HepG2 (cell line): ENCODE results near the gene ANKRD7. TPM values are rescaled to one million over a fixed set of nuclear protein-coding genes. Genes with fewer than 3 reads are reported as not detected.

Experiments used
- CENPX ChIP-seq: sonication (generic); formaldehyde crosslinking; IDR thresholded peaks from 2 replicates; pipeline ENCODE4 v1.9.0; 2021; ENCODE audit warnings: mild to moderate bottlenecking, missing genetic modification reagents, moderate library complexity
- CREB3 ChIP-seq: sonication (generic); formaldehyde crosslinking; IDR thresholded peaks from 2 replicates; pipeline ENCODE4 v1.5.0; 2020; ENCODE audit warnings: missing genetic modification reagents
- E2F5 ChIP-seq: sonication (generic); formaldehyde crosslinking; conservative IDR thresholded peaks from 2 replicates; pipeline ENCODE4 v1.4.0; 2020; ENCODE audit warnings: missing genetic modification reagents
- GLMP ChIP-seq: sonication (generic); formaldehyde crosslinking; IDR thresholded peaks from 2 replicates; pipeline ENCODE4 v1.9.0; 2021; ENCODE audit warnings: missing genetic modification reagents, mild to moderate bottlenecking, borderline replicate concordance
- HOXD1 ChIP-seq: sonication (generic); formaldehyde crosslinking; IDR thresholded peaks from 2 replicates; pipeline ENCODE4 v1.5.0; 2020; ENCODE audit warnings: missing genetic modification reagents
- KLF9 ChIP-seq: IDR thresholded peaks from 2 replicates; pipeline ENCODE4 v1.6.1; 2016; ENCODE audit warnings: low read depth
- PRDM15 ChIP-seq: sonication (generic); formaldehyde crosslinking; IDR thresholded peaks from 2 replicates; pipeline ENCODE4 v1.4.0; 2020; ENCODE audit warnings: missing genetic modification reagents
- TMF1 ChIP-seq: sonication (generic); formaldehyde crosslinking; IDR thresholded peaks from 2 replicates; pipeline ENCODE4 v1.8.1; 2022; ENCODE audit warnings: low read depth, missing genetic modification reagents
- TOE1 ChIP-seq: sonication (generic); formaldehyde crosslinking; IDR thresholded peaks from 2 replicates; pipeline ENCODE4 v1.4.0; 2020; ENCODE audit warnings: mild to moderate bottlenecking, missing genetic modification reagents
- TOPORS ChIP-seq: sonication (generic); formaldehyde crosslinking; IDR thresholded peaks from 2 replicates; pipeline ENCODE4 v1.8.0; 2023; ENCODE audit warnings: mild to moderate bottlenecking, missing genetic modification reagents
- XBP1 ChIP-seq: sonication (generic); formaldehyde crosslinking; IDR thresholded peaks from 2 replicates; pipeline ENCODE4 v1.5.0; 2020; ENCODE audit warnings: missing genetic modification reagents
- ZBTB3 ChIP-seq: sonication (generic); formaldehyde crosslinking; IDR thresholded peaks from 2 replicates; pipeline ENCODE4 v1.4.0; 2020; ENCODE audit warnings: low read depth, mild to moderate bottlenecking, moderate library complexity, missing genetic modification reagents, borderline replicate concordance
- ZNF318 ChIP-seq: sonication (generic); formaldehyde crosslinking; IDR thresholded peaks from 2 replicates; pipeline ENCODE4 v1.4.0; 2020; ENCODE audit warnings: mild to moderate bottlenecking, missing genetic modification reagents
- ZNF713 ChIP-seq: sonication (generic); formaldehyde crosslinking; IDR thresholded peaks from 2 replicates; pipeline ENCODE4 v1.4.0; 2020; ENCODE audit warnings: mild to moderate bottlenecking, missing genetic modification reagents
- polyA plus RNA-seq, 8 experiments: library from polyadenylated mRNA; depleted of rRNA in 3 of 8; stranded (reverse) in 7 of 8; unstranded in 1 of 8; fragments of >200 nt; fragmentation: Illumina TruSeq in 4 of 8; extraction: Trizol in 4 of 8; gene quantifications; 2 replicates each; pipeline versions ENCODE4 v1.2.1 to v1.2.3, GENCODE V29; 2011 to 2016; ENCODE audit warnings: low read depth in 4 of 8, missing spikeins in 1 of 8, mixed read lengths in 1 of 8; ENCODE audit not compliant: insufficient read depth in 1 of 8
- total RNA-seq, 5 experiments: library from RNA; depleted of rRNA; stranded (reverse); fragments of >200 nt; fragmentation: Illumina TruSeq; extraction: Trizol; gene quantifications; 2 replicates each; pipeline ENCODE4 v1.2.3, GENCODE V29; 2016; ENCODE audit warnings: low read depth in 1 of 5

The ANKRD7 gene
- total and polyA plus RNA-seq, 2 of the 13 experiments (the other 11 are each of a cell fraction or from before 2014, with no cell fraction given) = not detected

GRCh38 chr7:118183786-118184564, 40.5 kb upstream of the ANKRD7 start, which contains the start of gene LSM8 (continued):
- TF ChIP-seq PRDM15 (no peak), E2F5 (CRISPR knock-in tag) (peak; percentile 72; the same call in 1 of the 2 replicates), TOPORS (no peak), ZNF713 (no peak), TMF1 (CRISPR knock-in tag) (no peak), ZBTB3 (no peak), CENPX (CRISPR knock-in tag) (no peak), KLF9 (CRISPR knock-in tag) (no peak), ZNF318 (CRISPR knock-in tag) (no peak), GLMP (no peak), TOE1 (CRISPR knock-in tag) (no peak), XBP1 (CRISPR knock-in tag) (no peak), HOXD1 (CRISPR knock-in tag) (no peak), CREB3 (0 out of 2 replicates have a peak, but pooled peaks have one; percentile 64)
